Stomach (tissue), 4 donors: ENCODE results near the gene ADI1.

Experiments used
- CTCF ChIP-seq, 7 experiments: fragments of 450-650 bp in 4 of 7; fragments of 200-600 bp in 3 of 7; sonication (generic) in 3 of 7; IDR thresholded peaks; one replicate each; pipeline ENCODE4 v1.5.1; 2016 to 2019; ENCODE audit warnings: antibody characterized with exemption in 7 of 7, control low read depth in 2 of 7, mild to moderate bottlenecking in 1 of 7
- POLR2A ChIP-seq, 4 donors: fragments of 450-650 bp; IDR thresholded peaks; one replicate each; pipeline ENCODE4 v1.6.1; 2016; ENCODE audit warnings: antibody characterized with exemption in 4 of 4, control low read depth in 2 of 4, mild to moderate bottlenecking in 1 of 4, moderate library complexity in 1 of 4

GRCh38 chr2:3543023-3543683 is 23.8 kb upstream of the ADI1 start:
- no peak for TF ChIP-seq POLR2A (IDR thresholded peaks at IDR 0.05)
- no peak for TF ChIP-seq CTCF (IDR thresholded peaks at IDR 0.05)
